Liver (tissue), 9 donors: ENCODE data around the gene TIGD7. TPM values are rescaled to one million over a fixed set of nuclear protein-coding genes. Genes with fewer than 3 reads are reported as not detected.

Experiments used
- DNase-seq: peaks from one replicate; pipeline ENCODE4 v3.0.0-alpha.2; 2017; ENCODE audit warnings: low spot score
- H3K27ac ChIP-seq, 2 donors: one replicate each; pipeline ENCODE4 v1.7.0; 2013; ENCODE audit warnings: inconsistent platforms in 2 of 2, low read length in 2 of 2, control low read depth in 1 of 2, low read depth in 1 of 2, mild to moderate bottlenecking in 1 of 2
- H3K27me3 ChIP-seq, 4 donors: one replicate each; pipeline versions ENCODE4 v1.6.1 to v1.7.0; 2013; ENCODE audit warnings: low read length in 3 of 4, inconsistent platforms in 1 of 4, mild to moderate bottlenecking in 1 of 4, moderate library complexity in 1 of 4; ENCODE audit not compliant: control insufficient read depth in 4 of 4, insufficient read depth in 4 of 4
- H3K36me3 ChIP-seq, 4 donors: one replicate each; pipeline versions ENCODE4 v1.6.1 to v1.7.0; 2013; ENCODE audit warnings: low read length in 3 of 4, mild to moderate bottlenecking in 3 of 4, low read depth in 1 of 4, moderate library complexity in 1 of 4; ENCODE audit not compliant: control insufficient read depth in 4 of 4, insufficient read depth in 3 of 4
- H3K4me1 ChIP-seq, 4 donors: one replicate each; pipeline versions ENCODE4 v1.6.1 to v1.7.0; 2013; ENCODE audit warnings: low read length in 3 of 4, mild to moderate bottlenecking in 3 of 4, moderate library complexity in 1 of 4; ENCODE audit not compliant: control insufficient read depth in 4 of 4, insufficient read depth in 4 of 4
- H3K4me3 ChIP-seq, 3 donors: one replicate each; pipeline versions ENCODE4 v1.6.1 to v1.7.0; 2013; ENCODE audit warnings: low read length in 3 of 3, control low read depth in 1 of 3, low read depth in 1 of 3, mild to moderate bottlenecking in 1 of 3
- H3K9ac ChIP-seq, 2 donors: one replicate each; pipeline ENCODE4 v1.7.0; 2013; ENCODE audit warnings: low read length in 2 of 2, mild to moderate bottlenecking in 2 of 2, moderate library complexity in 2 of 2, control low read depth in 1 of 2, low read depth in 1 of 2
- H3K9me3 ChIP-seq, 4 donors: one replicate each; pipeline versions ENCODE4 v1.6.1 to v1.7.0; 2013; ENCODE audit warnings: low read length in 3 of 4; ENCODE audit not compliant: control insufficient read depth in 4 of 4
- ATF3 ChIP-seq: IDR thresholded peaks from 2 replicates; pipeline ENCODE4 v1.6.1; 2016; ENCODE audit warnings: antibody characterized with exemption
- CTCF ChIP-seq: fragments of 150-350 bp; IDR thresholded peaks from 2 replicates; pipeline ENCODE4 v1.5.1; 2017; ENCODE audit warnings: improper control_type of control experiment, low read depth, low read length; ENCODE audit not compliant: missing input control
- EGR1 ChIP-seq, 2 donors: IDR thresholded peaks; 2 replicates each; pipeline ENCODE4 v1.6.1; 2016 to 2018; ENCODE audit warnings: antibody characterized with exemption in 2 of 2, low read depth in 2 of 2
- FOXA1 ChIP-seq: IDR thresholded peaks from 2 replicates; pipeline ENCODE4 v1.6.1; 2016; ENCODE audit warnings: antibody characterized with exemption
- FOXA2 ChIP-seq: IDR thresholded peaks from 2 replicates; pipeline ENCODE4 v1.6.1; 2016; ENCODE audit warnings: antibody characterized with exemption
- GABPA ChIP-seq, 2 donors: IDR thresholded peaks in 1 of 2; conservative IDR thresholded peaks in 1 of 2; 2 replicates each; pipeline ENCODE4 v1.6.1; 2016; ENCODE audit warnings: antibody characterized with exemption in 2 of 2, mild to moderate bottlenecking in 1 of 2, moderate library complexity in 1 of 2
- HNF4A ChIP-seq, 2 donors: conservative IDR thresholded peaks; 2 replicates each; pipeline ENCODE4 v1.6.1; 2016; ENCODE audit warnings: antibody characterized with exemption in 2 of 2, mild to moderate bottlenecking in 2 of 2
- JUND ChIP-seq, 2 donors: IDR thresholded peaks; 2 replicates each; pipeline ENCODE4 v1.6.1; 2016; ENCODE audit warnings: antibody characterized with exemption in 2 of 2
- MAX ChIP-seq: IDR thresholded peaks from 2 replicates; pipeline ENCODE4 v1.6.1; 2016; ENCODE audit warnings: antibody characterized with exemption
- NR2F2 ChIP-seq: IDR thresholded peaks from 2 replicates; pipeline ENCODE4 v1.6.1; 2016; ENCODE audit warnings: antibody characterized with exemption
- RAD21 ChIP-seq, 2 donors: IDR thresholded peaks; 2 replicates each; pipeline ENCODE4 v1.6.1; 2016; ENCODE audit warnings: antibody characterized with exemption in 2 of 2, mild to moderate bottlenecking in 2 of 2
- REST ChIP-seq: IDR thresholded peaks from 2 replicates; pipeline ENCODE4 v1.6.1; 2016; ENCODE audit warnings: antibody characterized with exemption, mild to moderate bottlenecking
- RXRA ChIP-seq, 2 donors: IDR thresholded peaks; 2 replicates each; pipeline ENCODE4 v1.6.1; 2017 to 2018; ENCODE audit warnings: antibody characterized with exemption in 2 of 2, mild to moderate bottlenecking in 1 of 2
- SP1 ChIP-seq: IDR thresholded peaks from 2 replicates; pipeline ENCODE4 v1.6.1; 2018; ENCODE audit warnings: antibody characterized with exemption, mild to moderate bottlenecking
- TAF1 ChIP-seq: conservative IDR thresholded peaks from 2 replicates; pipeline ENCODE4 v1.6.1; 2016; ENCODE audit warnings: antibody characterized with exemption, mild to moderate bottlenecking
- YY1 ChIP-seq: IDR thresholded peaks from 2 replicates; pipeline ENCODE4 v1.6.1; 2016; ENCODE audit warnings: antibody characterized with exemption, mild to moderate bottlenecking
- ZBTB33 ChIP-seq: IDR thresholded peaks from 2 replicates; pipeline ENCODE4 v1.6.1; 2016; ENCODE audit warnings: antibody characterized with exemption
- WGBS: extraction: QIAGEN DNeasy Blood & Tissue Kit; methylation state at CpG from one replicate; pipeline ENCODE4 v1.1.7; 2013; 5-methylcytosine and 5-hydroxymethylcytosine counted together
- polyA plus RNA-seq, 2 donors: library from polyadenylated mRNA; stranded (reverse) in 1 of 2; unstranded in 1 of 2; fragments of 200-250 nt in 1 of 2; fragments of >200 nt in 1 of 2; fragmentation: Nextera tagmentation in 1 of 2; extraction: Ambion mirVana in 1 of 2; gene quantifications; one replicate each; pipeline versions ENCODE4 v1.2.1 to v1.2.3, GENCODE V29; 2013 to 2015
- total RNA-seq, 2 donors: library from RNA; depleted of rRNA; stranded (reverse); fragments of >200 nt; gene quantifications; one replicate each; pipeline ENCODE4 v1.2.3, GENCODE V29; 2014
- donor health status: healthy.
- donor health status: healthy.
- donor health status: healthy.
- donor health status: healthy.
- donor health status: healthy.

The TIGD7 gene
- total and polyA plus RNA-seq, 4 donors = 0.58 to 2.6 (median 1.3) TPM

GRCh38 chr16:3254309-3254708, 50.9 kb downstream of the TIGD7 start:
- TF ChIP-seq RXRA (IDR thresholded peaks at IDR 0.05) = no peak
- no peak for TF ChIP-seq FOXA2
- TF ChIP-seq YY1 = no peak
- TF ChIP-seq SP1 = no peak
- Histone ChIP-seq H3K27me3 (no peaks in the 10 kb centered on the region), H3K27ac (no peak overlapping the region), H3K9ac (no peak overlapping the region), H3K9me3 (peaks cover 0 to 2% (median 0%) of the 10 kb centered on the region in 4 donors), H3K36me3 (no peaks in the 10 kb centered on the region), H3K4me3 (no peak overlapping the region), H3K4me1 (peaks cover 0 to 2% (median 1%) of the 10 kb centered on the region in 4 donors)
- 38% methylated on average over 35 of the region's 35 CpGs for WGBS
- DNase-seq = no peak

GRCh38 chr16:3252967-3253366, 52.3 kb downstream of the TIGD7 start:
- Histone ChIP-seq H3K9ac (no peak overlapping the region), H3K36me3 (peaks cover 0 to 3% (median 0%) of the 10 kb centered on the region in 4 donors), H3K9me3 (peaks cover 0 to 2% (median 0%) of the 10 kb centered on the region in 4 donors), H3K27me3 (no peaks in the 10 kb centered on the region), H3K4me1 (no peaks in the 10 kb centered on the region), H3K4me3 (no peak overlapping the region), H3K27ac (no peak overlapping the region)
- TF ChIP-seq MAX (no peak), FOXA2 (no peak), SP1 (no peak), CTCF (no peak), EGR1 (IDR thresholded peaks at IDR 0.05; ENCODE audit: low read depth in 2 of 2) (no peak), HNF4A (conservative IDR thresholded peaks at IDR 0.05) (no peak), YY1 (no peak)
- DNase-seq = no peak
- WGBS = 78% methylated on average over 4 of the region's 4 CpGs

GRCh38 chr16:3249451-3249850, 55.8 kb downstream of the TIGD7 start:
- H3K9ac ChIP-seq = no peak overlapping the region
- no peak overlapping the region for H3K27ac ChIP-seq
- no peak for DNase-seq
- no peak overlapping the region for H3K4me3 ChIP-seq
- WGBS = 84% methylated on average over 14 of the region's 14 CpGs
- H3K27me3 ChIP-seq = no peaks in the 10 kb centered on the region
- H3K4me1 ChIP-seq = no peaks in the 10 kb centered on the region
- peaks cover 0 to 2% (median 0%) of the 10 kb centered on the region in 4 donors for H3K9me3 ChIP-seq
- H3K36me3 ChIP-seq = peaks cover 0 to 3% (median 1%) of the 10 kb centered on the region in 4 donors
- TF ChIP-seq RXRA (IDR thresholded peaks at IDR 0.05) (no peak), SP1 (no peak), EGR1 (IDR thresholded peaks at IDR 0.05; ENCODE audit: low read depth in 2 of 2) (no peak), REST (no peak), JUND (IDR thresholded peaks at IDR 0.05) (no peak), MAX (no peak), RAD21 (IDR thresholded peaks at IDR 0.05) (no peak), YY1 (no peak), CTCF (no peak), ATF3 (no peak), GABPA (IDR thresholded peaks at IDR 0.05 in 1 of 2, conservative IDR thresholded peaks at IDR 0.05 in 1 of 2) (no peak), HNF4A (conservative IDR thresholded peaks at IDR 0.05) (no peak), FOXA2 (no peak), ZBTB33 (no peak), FOXA1 (no peak), NR2F2 (no peak), TAF1 (no peak)
